Colonic mucosa (tissue), 4 donors: ENCODE measurements around the gene MAX. TPM values are rescaled to one million over a fixed set of nuclear protein-coding genes. Genes with fewer than 3 reads are reported as not detected.

Experiments
- DNase-seq: peaks from one replicate; pipeline ENCODE4 v3.0.0-alpha.2; 2020
- H3K27ac ChIP-seq: fragments of 200-600 bp; one replicate; pipeline ENCODE4 v1.8.0; 2021
- H3K27me3 ChIP-seq: fragments of 200-600 bp; one replicate; pipeline ENCODE4 v1.8.0; 2021
- H3K36me3 ChIP-seq: fragments of 200-600 bp; one replicate; pipeline ENCODE4 v1.8.0; 2021
- H3K4me1 ChIP-seq: fragments of 200-600 bp; one replicate; pipeline ENCODE4 v1.8.0; 2021; ENCODE audit warnings: mild to moderate bottlenecking
- H3K4me3 ChIP-seq: fragments of 200-600 bp; one replicate; pipeline ENCODE4 v1.8.0; 2021
- H3K9ac ChIP-seq, 2 donors: one replicate each; pipeline ENCODE4 v1.7.0; 2013; ENCODE audit warnings: control low read depth in 2 of 2, low read depth in 2 of 2, low read length in 2 of 2
- H3K9me3 ChIP-seq: fragments of 200-600 bp; one replicate; pipeline ENCODE4 v1.8.0; 2021
- intact Hi-C: fragments of 100-400 bp; cut with DNase I; formaldehyde crosslinking; loops from one replicate; pipeline ENCODE4 v1.14.1; 2022
- total RNA-seq, 2 donors: library from RNA; stranded (reverse); fragmentation: NEBNext Ultra II Directional in 1 of 2; extraction: Animal tissue kit (Norgen Biotek cat#: 25700) in 1 of 2; gene quantifications; one replicate each; pipeline ENCODE4 v1.2.1, GENCODE V29; 2021
- TF ChIP-seq, protein P1 (sequence below): fragments of 200-600 bp; IDR thresholded peaks from one replicate; pipeline ENCODE4 v1.8.0; 2022; ENCODE audit warnings: antibody characterized with exemption, mild to moderate bottlenecking
- donor health status: healthy.
- donor health status: DM: no; HTN: no; CAD: no.
- donor health status: DM: no; HTN: no; CAD: no.

MAX gene
- total RNA-seq, 2 donors from 2014 or later = 91.1 to 107 TPM

DNA sequence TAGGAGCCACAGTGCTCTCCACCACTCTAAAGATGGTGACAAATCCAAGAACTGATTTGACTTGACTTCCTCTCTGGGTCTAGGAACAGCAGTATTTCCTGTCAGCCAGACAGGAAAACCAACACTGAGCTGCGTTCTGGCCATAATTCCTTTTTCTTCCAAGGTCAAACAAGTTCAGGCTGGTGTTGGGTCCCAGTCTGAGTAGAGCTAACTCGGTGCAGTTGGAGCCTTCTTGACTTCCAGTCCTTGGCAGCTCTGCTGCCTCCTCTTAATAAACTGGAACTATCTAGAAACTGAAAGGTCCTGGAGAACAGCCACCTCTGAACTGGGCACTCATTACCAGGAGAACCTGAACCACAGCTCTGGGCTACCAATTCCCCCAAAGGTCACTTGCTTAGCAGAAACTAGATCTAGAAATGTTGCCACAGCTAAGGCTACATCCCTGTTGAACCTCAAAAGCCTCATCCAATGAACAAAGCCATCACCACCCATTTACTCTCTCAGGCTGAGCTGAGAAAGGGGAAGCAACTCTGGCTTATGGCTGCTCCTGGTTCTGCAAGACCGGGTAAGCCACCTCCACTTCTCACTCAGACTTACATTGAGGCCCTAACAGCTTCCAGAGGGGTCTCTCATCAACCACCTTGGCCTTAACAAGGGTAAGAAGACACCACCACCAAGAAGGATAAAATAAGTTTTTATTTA is 27.7 kb downstream of the MAX start:
- TF ChIP-seq, protein P1, sequence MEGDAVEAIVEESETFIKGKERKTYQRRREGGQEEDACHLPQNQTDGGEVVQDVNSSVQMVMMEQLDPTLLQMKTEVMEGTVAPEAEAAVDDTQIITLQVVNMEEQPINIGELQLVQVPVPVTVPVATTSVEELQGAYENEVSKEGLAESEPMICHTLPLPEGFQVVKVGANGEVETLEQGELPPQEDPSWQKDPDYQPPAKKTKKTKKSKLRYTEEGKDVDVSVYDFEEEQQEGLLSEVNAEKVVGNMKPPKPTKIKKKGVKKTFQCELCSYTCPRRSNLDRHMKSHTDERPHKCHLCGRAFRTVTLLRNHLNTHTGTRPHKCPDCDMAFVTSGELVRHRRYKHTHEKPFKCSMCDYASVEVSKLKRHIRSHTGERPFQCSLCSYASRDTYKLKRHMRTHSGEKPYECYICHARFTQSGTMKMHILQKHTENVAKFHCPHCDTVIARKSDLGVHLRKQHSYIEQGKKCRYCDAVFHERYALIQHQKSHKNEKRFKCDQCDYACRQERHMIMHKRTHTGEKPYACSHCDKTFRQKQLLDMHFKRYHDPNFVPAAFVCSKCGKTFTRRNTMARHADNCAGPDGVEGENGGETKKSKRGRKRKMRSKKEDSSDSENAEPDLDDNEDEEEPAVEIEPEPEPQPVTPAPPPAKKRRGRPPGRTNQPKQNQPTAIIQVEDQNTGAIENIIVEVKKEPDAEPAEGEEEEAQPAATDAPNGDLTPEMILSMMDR = no peak
- no peak overlapping the region for H3K4me3 ChIP-seq
- intact Hi-C loops = no loop called here
- no peaks in the 10 kb centered on the region for H3K36me3 ChIP-seq
- H3K4me1 ChIP-seq = peaks cover 28% of the 10 kb centered on the region
- H3K9ac ChIP-seq = no peak overlapping the region
- no peak for DNase-seq
- no peaks in the 10 kb centered on the region for H3K9me3 ChIP-seq
- peak overlapping the region; percentile 60 for H3K27ac ChIP-seq
- H3K27me3 ChIP-seq = no peaks in the 10 kb centered on the region

GRCh38 chr14:65073605-65074201 is 28.6 kb downstream of the MAX start:
- Histone ChIP-seq H3K4me1 (peaks cover 28% of the 10 kb centered on the region), H3K27ac (peak overlapping the region; percentile 60), H3K9ac (peak overlapping the region in 1 of 2 donors; percentile 65), H3K4me3 (no peak overlapping the region), H3K36me3 (no peaks in the 10 kb centered on the region), H3K27me3 (no peaks in the 10 kb centered on the region), H3K9me3 (no peaks in the 10 kb centered on the region)
- TF ChIP-seq, protein P1 = no peak
- intact Hi-C loops = no loop called here
- peak; percentile 90 for DNase-seq

DNA sequence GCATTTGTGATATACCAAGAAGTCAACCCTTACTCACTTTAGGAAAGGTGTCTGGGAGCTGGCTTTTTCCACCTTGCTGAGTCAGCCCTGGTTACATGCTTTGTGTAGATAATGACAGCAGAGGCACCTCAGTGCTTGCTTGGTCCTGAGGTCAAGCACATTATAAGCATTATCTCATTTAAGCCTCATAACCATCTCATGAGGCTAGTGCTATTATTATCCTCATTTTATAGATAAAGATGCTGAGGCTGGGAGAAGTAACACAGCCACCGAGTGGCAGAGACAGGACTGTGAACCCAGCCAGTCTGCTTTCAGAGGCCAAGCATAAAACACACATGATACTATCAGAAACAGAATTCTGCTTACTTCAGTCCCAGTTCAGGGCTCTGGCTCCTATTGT is 29.4 kb downstream of the MAX start:
- Histone ChIP-seq H3K4me1 (peaks cover 28% of the 10 kb centered on the region), H3K36me3 (no peaks in the 10 kb centered on the region), H3K9me3 (no peaks in the 10 kb centered on the region), H3K27ac (peak overlapping the region; percentile 60), H3K4me3 (no peak overlapping the region), H3K9ac (peak overlapping the region in 1 of 2 donors; percentile 65), H3K27me3 (no peaks in the 10 kb centered on the region)
- intact Hi-C loops = no loop called here
- no peak for DNase-seq
- TF ChIP-seq, protein P1 = no peak

- intact Hi-C loops = no loop called here
Measured at GRCh38 chr14:65072256-65072655, 30.1 kb downstream of the MAX start.

GRCh38 chr14:65071544-65071943 is 30.8 kb downstream of the MAX start:
- no peak overlapping the region for H3K4me3 ChIP-seq
- H3K4me1 ChIP-seq = peaks cover 28% of the 10 kb centered on the region
- no peaks in the 10 kb centered on the region for H3K27me3 ChIP-seq
- intact Hi-C loops = no loop called here
- H3K9ac ChIP-seq = no peak overlapping the region
- H3K27ac ChIP-seq = peak overlapping the region; percentile 62
- no peaks in the 10 kb centered on the region for H3K36me3 ChIP-seq
- no peak for DNase-seq
- H3K9me3 ChIP-seq = no peaks in the 10 kb centered on the region
- TF ChIP-seq, protein P1 = no peak

More at GRCh38 chr14:65072256-65072655, 30.1 kb downstream of the MAX start:
- Histone ChIP-seq H3K9me3 (no peaks in the 10 kb centered on the region), H3K9ac (peak overlapping the region in 1 of 2 donors; percentile 35), H3K27me3 (no peaks in the 10 kb centered on the region), H3K4me1 (peaks cover 28% of the 10 kb centered on the region), H3K4me3 (no peak overlapping the region), H3K27ac (peak overlapping the region; percentile 60), H3K36me3 (no peaks in the 10 kb centered on the region)
- TF ChIP-seq, protein P1 = no peak
- DNase-seq = no peak
